ENCODE data around the gene BDKRB2. TPM values are rescaled to one million over a fixed set of nuclear protein-coding genes. Genes with fewer than 3 reads are reported as not detected.

The BDKRB2 gene
- total RNA-seq, 1 donor from 2014 or later, result 3.2 TPM

GRCh38 chr14:96273629-96274028 lies 69.0 kb downstream of the BDKRB2 start:
- no peaks in the 10 kb centered on the region for H3K36me3 ChIP-seq (ENCODE audit: control insufficient read depth, insufficient read depth, low read length)
- DNase-seq (ENCODE audit: low read depth), result no peak
- H3K27me3 ChIP-seq (ENCODE audit: control insufficient read depth, insufficient read depth, low read length), result no peaks in the 10 kb centered on the region
- H3K4me3 ChIP-seq (ENCODE audit: low read depth, low read length), result no peak overlapping the region
- FAIRE-seq, result no peak
- no peak for TF ChIP-seq CTCF (IDR thresholded peaks at IDR 0.05; ENCODE audit: insufficient read depth, low read length, severe bottlenecking)

- FAIRE-seq (no peak), DNase-seq (ENCODE audit: low read depth) (no peak)
- Histone ChIP-seq H3K4me3 (ENCODE audit: low read depth, low read length) (no peak overlapping the region), H3K27me3 (ENCODE audit: control insufficient read depth, insufficient read depth, low read length) (no peaks in the 10 kb centered on the region), H3K36me3 (ENCODE audit: control insufficient read depth, insufficient read depth, low read length) (no peaks in the 10 kb centered on the region)
- TF ChIP-seq CTCF (IDR thresholded peaks at IDR 0.05; ENCODE audit: insufficient read depth, low read length, severe bottlenecking), result no peak
Observed at GRCh38 chr14:96274122-96274521, 69.5 kb downstream of the BDKRB2 start.

GRCh38 chr14:96274543-96274942 lies 69.9 kb downstream of the BDKRB2 start:
- TF ChIP-seq CTCF (IDR thresholded peaks at IDR 0.05; ENCODE audit: insufficient read depth, low read length, severe bottlenecking), result no peak
- no peak for FAIRE-seq

GRCh38 chr14:96275177-96276112 lies 70.8 kb downstream of the BDKRB2 start:
- DNase-seq (ENCODE audit: low read depth) (peak; percentile 29), FAIRE-seq (no peak)
- Histone ChIP-seq H3K4me3 (ENCODE audit: low read depth, low read length) (no peak overlapping the region), H3K27me3 (ENCODE audit: control insufficient read depth, insufficient read depth, low read length) (no peaks in the 10 kb centered on the region), H3K36me3 (ENCODE audit: control insufficient read depth, insufficient read depth, low read length) (no peaks in the 10 kb centered on the region)
- TF ChIP-seq CTCF (IDR thresholded peaks at IDR 0.05; ENCODE audit: insufficient read depth, low read length, severe bottlenecking), result peak; percentile 98

More at GRCh38 chr14:96274543-96274942, 69.9 kb downstream of the BDKRB2 start:
- Histone ChIP-seq H3K36me3 (ENCODE audit: control insufficient read depth, insufficient read depth, low read length) (no peaks in the 10 kb centered on the region), H3K27me3 (ENCODE audit: control insufficient read depth, insufficient read depth, low read length) (no peaks in the 10 kb centered on the region), H3K4me3 (ENCODE audit: low read depth, low read length) (no peak overlapping the region)
- no peak for DNase-seq (ENCODE audit: low read depth)

- no peak for TF ChIP-seq CTCF (IDR thresholded peaks at IDR 0.05; ENCODE audit: insufficient read depth, low read length, severe bottlenecking)
- FAIRE-seq, result no peak
- no peak for DNase-seq (ENCODE audit: low read depth)
- Histone ChIP-seq H3K36me3 (ENCODE audit: control insufficient read depth, insufficient read depth, low read length) (no peaks in the 10 kb centered on the region), H3K27me3 (ENCODE audit: control insufficient read depth, insufficient read depth, low read length) (no peaks in the 10 kb centered on the region), H3K4me3 (ENCODE audit: low read depth, low read length) (no peak overlapping the region)
Observed at GRCh38 chr14:96277890-96278289, 73.3 kb downstream of the BDKRB2 start.
